Hepatocyte (in vitro differentiated cells): ENCODE measurements around the gene PLCB4.

ENCODE experiments used
- EZH2 ChIP-seq: fragments of 200-600 bp; sonication (generic); IDR thresholded peaks from 2 replicates; pipeline ENCODE4 v1.6.1; 2016; ENCODE audit warnings: antibody characterized with exemption, mild to moderate bottlenecking, borderline replicate concordance
- EZH2phosphoT487 ChIP-seq: fragments of 200-600 bp; sonication (generic); IDR thresholded peaks from one replicate; pipeline ENCODE4 v1.6.1; 2018; ENCODE audit warnings: antibody characterized with exemption, mild to moderate bottlenecking, low read depth, moderate library complexity; ENCODE audit not compliant: unreplicated experiment, severe bottlenecking
- TF ChIP-seq, protein P1 (sequence below): fragments of 200-600 bp; sonication (generic); IDR thresholded peaks from 2 replicates; pipeline ENCODE4 v1.5.1; 2016; ENCODE audit warnings: antibody characterized with exemption, mild to moderate bottlenecking; ENCODE audit not compliant: poor library complexity

DNA sequence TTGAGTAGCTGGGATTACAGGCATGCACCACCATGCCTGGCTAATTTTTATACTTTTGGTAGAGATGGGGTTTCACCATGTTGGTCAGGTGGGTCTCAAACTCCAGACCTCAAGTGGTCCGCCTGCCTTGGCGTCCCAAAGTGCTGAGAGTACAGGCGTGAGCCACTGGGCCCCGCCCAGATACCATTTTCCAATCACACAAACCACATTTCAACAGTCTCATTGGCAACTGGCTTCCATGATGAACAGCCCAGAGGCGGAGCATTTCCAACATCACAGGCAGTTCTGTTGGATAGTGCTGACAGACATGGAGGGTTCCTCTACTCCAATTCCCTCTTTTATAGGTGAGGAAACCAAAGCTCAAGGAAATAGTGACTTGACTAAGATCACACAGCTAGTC lies 43.9 kb upstream of the PLCB4 start:
- TF ChIP-seq EZH2 (no peak), EZH2phosphoT487 (no peak)
- TF ChIP-seq, protein P1, sequence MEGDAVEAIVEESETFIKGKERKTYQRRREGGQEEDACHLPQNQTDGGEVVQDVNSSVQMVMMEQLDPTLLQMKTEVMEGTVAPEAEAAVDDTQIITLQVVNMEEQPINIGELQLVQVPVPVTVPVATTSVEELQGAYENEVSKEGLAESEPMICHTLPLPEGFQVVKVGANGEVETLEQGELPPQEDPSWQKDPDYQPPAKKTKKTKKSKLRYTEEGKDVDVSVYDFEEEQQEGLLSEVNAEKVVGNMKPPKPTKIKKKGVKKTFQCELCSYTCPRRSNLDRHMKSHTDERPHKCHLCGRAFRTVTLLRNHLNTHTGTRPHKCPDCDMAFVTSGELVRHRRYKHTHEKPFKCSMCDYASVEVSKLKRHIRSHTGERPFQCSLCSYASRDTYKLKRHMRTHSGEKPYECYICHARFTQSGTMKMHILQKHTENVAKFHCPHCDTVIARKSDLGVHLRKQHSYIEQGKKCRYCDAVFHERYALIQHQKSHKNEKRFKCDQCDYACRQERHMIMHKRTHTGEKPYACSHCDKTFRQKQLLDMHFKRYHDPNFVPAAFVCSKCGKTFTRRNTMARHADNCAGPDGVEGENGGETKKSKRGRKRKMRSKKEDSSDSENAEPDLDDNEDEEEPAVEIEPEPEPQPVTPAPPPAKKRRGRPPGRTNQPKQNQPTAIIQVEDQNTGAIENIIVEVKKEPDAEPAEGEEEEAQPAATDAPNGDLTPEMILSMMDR = no peak
